Mesenchymal stem cell (in vitro differentiated cells and primary cell): Measurements from ENCODE around the gene PLIN3.

Experiments used
- DNase-seq: peaks from one replicate; pipeline ENCODE4 v3.0.0-alpha.2; 2013
- H2AFZ ChIP-seq: one replicate; pipeline ENCODE4 v1.6.1; 2013; ENCODE audit warnings: low read depth, mild to moderate bottlenecking, control low read depth, inconsistent platforms, low read length, moderate library complexity
- H2AK5ac ChIP-seq: 2 replicates; pipeline ENCODE4 v1.6.1; 2013; ENCODE audit warnings: low read length, moderate library complexity, mild to moderate bottlenecking, inconsistent platforms; ENCODE audit not compliant: severe bottlenecking
- H2BK120ac ChIP-seq: one replicate; pipeline ENCODE4 v1.6.1; 2013; ENCODE audit warnings: low read depth, mild to moderate bottlenecking, inconsistent platforms, low read length, moderate library complexity
- H2BK12ac ChIP-seq, 2 experiments: one replicate each; pipeline ENCODE4 v1.6.1; 2013; ENCODE audit warnings: inconsistent platforms in 2 of 2, low read length in 2 of 2, mild to moderate bottlenecking in 2 of 2, moderate library complexity in 2 of 2, control low read depth in 1 of 2
- H2BK15ac ChIP-seq: one replicate; pipeline ENCODE4 v1.6.1; 2013; ENCODE audit warnings: mild to moderate bottlenecking, low read depth, inconsistent platforms; ENCODE audit not compliant: poor library complexity, severe bottlenecking
- H2BK5ac ChIP-seq: 2 replicates; pipeline ENCODE4 v1.6.1; 2013; ENCODE audit warnings: low read depth, mild to moderate bottlenecking, low read length, control low read depth, inconsistent platforms; ENCODE audit not compliant: poor library complexity, severe bottlenecking
- H3K14ac ChIP-seq, 2 experiments: one replicate each; pipeline ENCODE4 v1.6.1; 2013; ENCODE audit warnings: inconsistent platforms in 2 of 2, low read length in 2 of 2, control low read depth in 1 of 2, mild to moderate bottlenecking in 1 of 2, moderate library complexity in 1 of 2
- H3K18ac ChIP-seq, 2 experiments: one replicate each; pipeline ENCODE4 v1.6.1; 2013; ENCODE audit warnings: inconsistent platforms in 2 of 2, low read length in 2 of 2, control low read depth in 1 of 2, low read depth in 1 of 2, mild to moderate bottlenecking in 1 of 2
- H3K23ac ChIP-seq, 2 experiments: one replicate each; pipeline ENCODE4 v1.6.1; 2013; ENCODE audit warnings: inconsistent platforms in 2 of 2, low read length in 2 of 2, mild to moderate bottlenecking in 2 of 2, moderate library complexity in 2 of 2, control low read depth in 1 of 2
- H3K27ac ChIP-seq: 2 replicates; pipeline ENCODE4 v1.5.1; 2013; ENCODE audit warnings: mild to moderate bottlenecking, moderate library complexity, low read length, control low read depth, inconsistent platforms; ENCODE audit not compliant: poor library complexity, severe bottlenecking
- H3K27me3 ChIP-seq, 2 experiments: 2 replicates each; pipeline versions ENCODE4 v1.6.1 to v1.7.0; 2013; ENCODE audit warnings: low read length in 2 of 2, mild to moderate bottlenecking in 2 of 2, moderate library complexity in 2 of 2, control low read depth in 1 of 2, inconsistent platforms in 1 of 2; ENCODE audit not compliant: control insufficient read depth in 1 of 2, insufficient read depth in 1 of 2
- H3K36me3 ChIP-seq, 2 experiments: 2 replicates each; pipeline versions ENCODE4 v1.6.1 to v1.7.0; 2013; ENCODE audit warnings: low read length in 2 of 2, control low read depth in 1 of 2, inconsistent platforms in 1 of 2, low read depth in 1 of 2, mild to moderate bottlenecking in 1 of 2; ENCODE audit not compliant: insufficient read depth in 2 of 2, control insufficient read depth in 1 of 2
- H3K4ac ChIP-seq, 2 experiments: one replicate each; pipeline ENCODE4 v1.6.1; 2013; ENCODE audit warnings: inconsistent platforms in 2 of 2, low read length in 2 of 2, mild to moderate bottlenecking in 2 of 2, moderate library complexity in 2 of 2, control low read depth in 1 of 2, low read depth in 1 of 2
- H3K4me1 ChIP-seq: 2 replicates; pipeline ENCODE4 v1.6.1; 2013; ENCODE audit warnings: low read depth, low read length, control low read depth; ENCODE audit not compliant: control insufficient read depth, insufficient read depth
- H3K4me2 ChIP-seq: 2 replicates; pipeline ENCODE4 v1.6.1; 2013; ENCODE audit warnings: low read length, mild to moderate bottlenecking, inconsistent platforms; ENCODE audit not compliant: poor library complexity, severe bottlenecking
- H3K4me3 ChIP-seq, 2 experiments: 2 replicates each; pipeline versions ENCODE4 v1.5.1 to v1.7.0; 2013; ENCODE audit warnings: low read length in 2 of 2, mild to moderate bottlenecking in 2 of 2, control low read depth in 1 of 2, low read depth in 1 of 2; ENCODE audit not compliant: insufficient read depth in 1 of 2
- H3K79me1 ChIP-seq: replicated peaks from 2 replicates; pipeline ENCODE4 v1.6.1; 2013; ENCODE audit warnings: mild to moderate bottlenecking, control low read depth, low read length, inconsistent platforms; ENCODE audit not compliant: poor library complexity, severe bottlenecking
- H3K9ac ChIP-seq: 2 replicates; pipeline ENCODE4 v1.7.0; 2013; ENCODE audit warnings: mild to moderate bottlenecking, low read length, moderate library complexity
- H3K9me3 ChIP-seq: 2 replicates; pipeline ENCODE4 v1.7.0; 2013; ENCODE audit warnings: mild to moderate bottlenecking, low read length; ENCODE audit not compliant: control insufficient read depth
- H4K8ac ChIP-seq: one replicate; pipeline ENCODE4 v1.6.1; 2013; ENCODE audit warnings: inconsistent platforms, mild to moderate bottlenecking, low read length, moderate library complexity
- H4K91ac ChIP-seq: one replicate; pipeline ENCODE4 v1.6.1; 2013; ENCODE audit warnings: mild to moderate bottlenecking, low read length, inconsistent platforms
- WGBS: methylation state at CpG from one replicate; pipeline ENCODE4 v1.1.7; 2013; ENCODE audit warnings: mixed read lengths; 5-methylcytosine and 5-hydroxymethylcytosine counted together

The PLIN3 gene

GRCh38 chr19:4816950-4817278, 50.6 kb downstream of the PLIN3 start:
- no peak overlapping the region for H2BK5ac ChIP-seq
- H3K27me3 ChIP-seq = no peaks in the 10 kb centered on the region
- H3K4me3 ChIP-seq = no peak overlapping the region
- no peak overlapping the region for H3K9ac ChIP-seq
- peaks cover 35 to 37% of the 10 kb centered on the region in 2 experiments for H3K36me3 ChIP-seq
- H2AFZ ChIP-seq = no peak overlapping the region
- H3K4ac ChIP-seq = no peak overlapping the region
- H3K27ac ChIP-seq = no peak overlapping the region
- no peak overlapping the region for H3K18ac ChIP-seq
- no peak overlapping the region for H2AK5ac ChIP-seq
- WGBS = 97% methylated on average over 16 of the region's 16 CpGs
- H3K9me3 ChIP-seq = no peaks in the 10 kb centered on the region
- no peak overlapping the region for H3K23ac ChIP-seq
- no peak for DNase-seq
- H4K91ac ChIP-seq = no peak overlapping the region
- H2BK12ac ChIP-seq = no peak overlapping the region
- H3K14ac ChIP-seq = no peak overlapping the region
- no peak overlapping the region for H2BK120ac ChIP-seq
- peaks cover 5% of the 10 kb centered on the region for H3K4me1 ChIP-seq
- H4K8ac ChIP-seq = no peak overlapping the region
- H3K4me2 ChIP-seq = no peak overlapping the region
- H2BK15ac ChIP-seq = no peak overlapping the region
- H3K79me1 ChIP-seq = peaks cover 21% of the 10 kb centered on the region

DNA sequence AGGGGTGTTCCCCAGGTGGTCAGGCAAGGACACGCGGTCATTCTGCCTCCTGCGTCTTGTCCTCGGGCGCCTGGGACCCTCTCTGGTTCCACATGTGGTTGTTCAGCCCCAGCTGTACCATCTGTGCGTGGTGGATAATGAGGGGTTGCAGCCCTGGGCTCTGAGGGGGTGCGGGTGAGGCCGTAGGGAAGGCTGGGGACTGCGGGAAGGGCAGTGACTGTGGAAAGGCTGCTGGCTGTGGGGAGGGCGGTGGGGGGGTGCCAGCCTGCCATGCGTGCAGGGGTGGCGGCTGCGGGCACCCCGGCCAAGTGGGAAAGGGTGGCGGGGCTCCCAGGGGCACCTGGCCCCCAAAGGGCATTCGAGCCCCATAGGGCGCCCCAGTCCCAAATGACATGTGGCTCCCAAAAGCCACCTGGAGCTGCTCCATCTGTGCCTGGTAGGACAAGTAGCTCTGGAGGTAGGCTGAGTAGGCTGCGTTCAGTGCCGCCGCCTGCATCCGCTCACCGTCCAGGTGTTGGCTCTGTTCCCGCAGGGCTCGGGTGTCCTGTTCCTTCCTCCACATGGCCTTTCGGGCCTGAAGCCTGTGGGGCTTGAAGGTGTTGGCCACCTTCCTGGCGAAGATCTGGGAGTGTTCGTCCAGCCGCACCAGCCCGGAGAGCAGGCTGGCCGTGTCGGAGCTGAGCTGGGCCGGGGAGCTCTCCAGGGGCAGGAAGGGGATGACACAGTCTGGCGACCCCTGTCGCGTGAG, 51.1 kb downstream of the PLIN3 start:
- Histone ChIP-seq H3K27me3 (no peaks in the 10 kb centered on the region), H3K4ac (peak overlapping the region in 1 of 2 experiments; percentile 57), H3K4me3 (no peak overlapping the region), H3K4me1 (peaks cover 5% of the 10 kb centered on the region), H3K14ac (no peak overlapping the region), H3K9ac (peak overlapping the region; percentile 64), H2BK120ac (no peak overlapping the region), H3K18ac (no peak overlapping the region), H2AFZ (no peak overlapping the region), H3K79me1 (peaks cover 21% of the 10 kb centered on the region), H3K4me2 (no peak overlapping the region), H3K9me3 (no peaks in the 10 kb centered on the region), H4K8ac (peak overlapping the region; percentile 71), H3K27ac (no peak overlapping the region), H4K91ac (peak overlapping the region; percentile 64), H2AK5ac (peak overlapping the region; percentile 81), H3K36me3 (peaks cover 35 to 37% of the 10 kb centered on the region in 2 experiments), H2BK12ac (peak overlapping the region in 1 of 2 experiments; percentile 46), H2BK5ac (no peak overlapping the region), H3K23ac (no peak overlapping the region), H2BK15ac (no peak overlapping the region)
- no peak for DNase-seq
- 95% methylated on average over 35 of the region's 35 CpGs for WGBS

GRCh38 chr19:4815426-4816201, 51.9 kb downstream of the PLIN3 start:
- Histone ChIP-seq H3K9ac (peak overlapping the region; percentile 64), H3K4me2 (peak overlapping the region; percentile 69), H3K18ac (peak overlapping the region in 1 of 2 experiments; percentile 33), H2BK15ac (no peak overlapping the region), H3K4me1 (peaks cover 5% of the 10 kb centered on the region), H3K36me3 (peaks cover 34 to 35% of the 10 kb centered on the region in 2 experiments), H3K4me3 (peak overlapping the region in 1 of 2 experiments; percentile 25), H3K4ac (peak overlapping the region in 1 of 2 experiments; percentile 57), H3K79me1 (peaks cover 21% of the 10 kb centered on the region), H2AK5ac (peak overlapping the region; percentile 81), H4K91ac (peak overlapping the region; percentile 64), H3K9me3 (no peaks in the 10 kb centered on the region), H3K14ac (no peak overlapping the region), H2BK120ac (no peak overlapping the region), H3K27me3 (no peaks in the 10 kb centered on the region), H2AFZ (no peak overlapping the region), H3K23ac (no peak overlapping the region), H3K27ac (no peak overlapping the region), H4K8ac (peak overlapping the region; percentile 71), H2BK12ac (peak overlapping the region in 1 of 2 experiments; percentile 46), H2BK5ac (no peak overlapping the region)
- WGBS = 44% methylated on average over 23 of the region's 28 CpGs
- DNase-seq = peak; percentile 93
